ENCODE data around the gene SPRED1.
A peak's percentile ranks its signal among the peaks of the same experiment; 100 is the strongest.

SPRED1 gene

DNA sequence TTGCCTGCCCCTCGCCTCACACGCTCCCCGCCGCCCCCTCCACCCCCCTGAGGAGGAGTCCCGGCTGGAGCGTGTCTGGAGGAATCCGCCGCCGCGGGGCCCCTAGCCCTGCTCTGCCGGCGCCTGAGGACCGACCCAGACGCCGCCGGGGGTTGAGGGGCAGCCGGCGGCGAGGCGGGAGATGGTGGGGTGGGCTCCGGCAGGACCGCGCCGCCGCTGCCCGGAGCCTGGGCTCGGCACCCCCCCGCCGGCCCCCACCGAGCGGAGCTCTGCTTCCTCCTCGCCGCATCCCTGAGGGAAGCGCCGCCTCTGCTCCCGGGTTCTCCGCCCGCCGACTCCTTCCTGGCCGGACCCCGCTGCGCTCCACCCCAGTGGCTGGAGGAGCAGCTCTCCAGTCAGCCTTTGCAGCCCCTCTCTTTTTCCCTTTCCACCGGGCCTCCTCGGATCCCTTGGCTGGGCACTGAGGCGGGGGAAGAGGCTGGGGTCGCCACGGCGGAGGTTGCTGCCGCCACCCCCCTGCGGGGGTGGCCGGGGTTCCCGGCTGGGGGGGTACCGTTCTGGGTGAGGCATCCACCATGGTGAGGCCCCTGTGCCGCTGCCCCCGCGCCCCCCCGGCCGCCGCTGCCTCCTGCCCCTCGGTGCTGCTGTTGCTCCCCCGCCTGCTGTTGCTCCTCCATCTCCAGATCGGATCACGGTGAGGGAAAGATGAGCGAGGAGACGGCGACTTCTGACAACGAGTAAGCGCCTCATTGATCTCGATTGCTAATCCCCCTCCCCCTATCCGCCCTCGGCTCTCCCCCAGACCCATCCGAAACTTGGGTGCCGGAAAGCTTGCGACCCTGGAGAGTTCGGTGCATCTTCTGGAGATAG is at the start of gene SPRED1:
TSS of gene SPRED1 (plus strand) at position 356 of the 870 bp plus-strand sequence. CDS start at position 706, 350 bp downstream.
- no peak for DNase-seq

DNA sequence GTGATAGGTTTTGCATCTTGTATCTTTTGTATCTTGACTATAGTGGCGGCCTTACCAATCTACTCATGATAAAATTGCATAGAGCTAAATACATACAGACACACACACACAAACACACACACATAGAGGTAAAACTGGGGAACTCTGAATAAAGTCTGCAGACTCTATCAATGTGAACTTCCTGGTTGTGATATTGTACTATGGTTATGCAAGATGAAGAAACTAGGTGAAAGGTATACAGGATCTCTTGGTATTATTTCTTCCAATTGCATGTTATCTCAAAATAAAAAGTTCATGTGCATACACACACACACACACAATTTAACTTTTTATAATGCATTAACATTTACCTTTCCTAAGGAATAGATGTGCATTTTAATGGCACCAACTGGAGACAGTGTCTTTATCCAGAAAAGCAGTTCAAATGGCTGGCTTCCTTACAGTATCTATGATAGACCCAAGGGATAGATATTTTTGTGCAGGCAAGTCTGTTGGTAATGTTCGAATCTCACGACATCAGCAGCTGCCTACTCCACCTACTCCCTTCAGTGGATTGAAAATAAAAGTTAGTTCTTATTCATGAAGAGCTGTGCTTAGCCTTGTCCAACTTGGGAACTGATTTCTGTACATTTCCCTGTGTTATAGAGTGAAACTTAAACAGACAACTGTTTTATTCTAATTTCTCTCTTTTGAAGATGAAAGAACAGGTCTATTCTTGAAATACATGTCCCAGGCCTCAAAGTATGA is 46.9 kb upstream of the SPRED1 start:
- DNase-seq = no peak

DNA sequence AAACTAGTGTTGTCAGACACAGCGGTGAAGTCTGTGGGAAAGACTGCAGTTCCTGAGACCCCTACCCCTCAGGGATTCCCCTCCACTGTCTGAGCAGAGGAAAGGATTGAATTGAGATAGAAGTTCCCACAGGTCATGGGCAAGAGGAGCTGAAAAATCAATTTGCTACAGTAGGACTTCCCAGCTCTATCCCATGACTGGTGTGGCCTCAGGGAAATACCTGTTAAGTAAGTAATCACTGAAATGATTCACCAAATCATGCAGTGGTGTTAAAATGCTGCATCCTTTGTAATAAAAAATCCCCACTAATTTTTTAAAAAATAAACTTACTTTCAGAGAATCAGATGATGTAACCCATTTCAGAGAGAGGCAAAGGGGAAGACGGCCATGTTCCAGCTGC is 45.0 kb upstream of the SPRED1 start:
- DNase-seq = no peak

DNA sequence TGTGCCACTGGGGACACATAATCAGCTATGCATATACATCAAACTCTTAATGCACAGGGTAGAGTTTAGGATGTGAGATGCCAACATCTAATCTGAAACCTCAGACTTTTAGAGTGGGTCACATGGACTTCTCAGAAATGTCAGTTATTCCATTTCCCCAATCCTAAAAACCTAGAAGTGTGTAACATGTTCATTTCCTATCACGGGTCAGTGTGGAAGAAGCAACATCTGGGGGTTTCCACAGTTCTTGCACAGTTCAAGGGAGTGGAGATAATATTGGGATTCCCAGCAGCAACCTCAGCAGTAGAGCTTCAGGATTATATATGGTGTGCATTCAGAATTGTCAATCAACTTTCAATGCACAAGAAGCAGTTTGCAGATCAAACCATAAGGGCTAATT is 44.4 kb upstream of the SPRED1 start:
- DNase-seq = no peak

DNA sequence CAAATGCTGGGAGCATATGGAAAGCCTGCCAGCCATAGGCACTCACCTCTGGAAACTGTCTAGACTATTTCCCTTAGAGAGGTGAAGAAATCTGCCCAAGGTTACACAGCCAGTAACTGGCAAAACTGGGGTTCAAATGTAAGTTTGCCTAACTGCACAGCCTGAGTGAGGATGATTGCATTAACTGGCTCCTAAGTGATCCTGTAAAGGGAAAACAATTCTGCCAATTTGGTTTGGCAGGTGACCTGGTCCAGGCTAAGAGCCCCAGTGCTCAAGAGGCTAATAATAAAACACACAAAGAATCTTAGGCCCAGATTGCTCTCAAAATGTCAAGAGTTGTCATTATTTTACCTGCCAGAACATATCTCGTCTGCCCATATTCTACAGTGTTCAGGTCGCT is 43.9 kb upstream of the SPRED1 start:
- DNase-seq = peak; percentile 69

- DNase-seq = no peak
These were observed 41.4 kb upstream of the SPRED1 start for GRCh38 chr15:38211249-38211648.

GRCh38 chr15:38211811-38212210 is 40.8 kb upstream of the SPRED1 start:
- DNase-seq = no peak

GRCh38 chr15:38212729-38213351 is 39.8 kb upstream of the SPRED1 start:
- DNase-seq = no peak

DNA sequence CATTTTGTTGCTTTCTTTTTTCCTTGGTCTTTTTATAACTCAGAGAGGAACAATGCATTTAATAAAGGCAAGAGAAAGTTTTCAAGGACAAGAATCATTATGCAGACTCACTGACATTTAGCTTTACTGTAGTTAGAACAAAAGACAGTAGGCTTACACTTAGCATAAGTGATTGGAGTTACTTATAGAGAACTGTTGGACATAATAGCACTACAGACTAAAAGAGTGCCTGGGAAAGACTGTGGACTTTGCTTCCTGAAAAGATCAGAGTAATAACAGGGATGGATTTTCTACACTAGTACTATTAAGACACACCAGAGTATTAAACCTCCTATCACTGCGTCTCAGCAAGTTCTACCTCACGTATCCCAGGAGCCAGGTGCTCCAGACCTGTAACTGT is 39.3 kb upstream of the SPRED1 start:
- no peak for DNase-seq

- no peak for DNase-seq
These were observed 36.9 kb upstream of the SPRED1 start for GRCh38 chr15:38215707-38216106.

GRCh38 chr15:38216763-38217162 is 35.9 kb upstream of the SPRED1 start:
- DNase-seq = no peak

- no peak for DNase-seq
These were observed 35.4 kb upstream of the SPRED1 start for GRCh38 chr15:38217191-38217595.

DNA sequence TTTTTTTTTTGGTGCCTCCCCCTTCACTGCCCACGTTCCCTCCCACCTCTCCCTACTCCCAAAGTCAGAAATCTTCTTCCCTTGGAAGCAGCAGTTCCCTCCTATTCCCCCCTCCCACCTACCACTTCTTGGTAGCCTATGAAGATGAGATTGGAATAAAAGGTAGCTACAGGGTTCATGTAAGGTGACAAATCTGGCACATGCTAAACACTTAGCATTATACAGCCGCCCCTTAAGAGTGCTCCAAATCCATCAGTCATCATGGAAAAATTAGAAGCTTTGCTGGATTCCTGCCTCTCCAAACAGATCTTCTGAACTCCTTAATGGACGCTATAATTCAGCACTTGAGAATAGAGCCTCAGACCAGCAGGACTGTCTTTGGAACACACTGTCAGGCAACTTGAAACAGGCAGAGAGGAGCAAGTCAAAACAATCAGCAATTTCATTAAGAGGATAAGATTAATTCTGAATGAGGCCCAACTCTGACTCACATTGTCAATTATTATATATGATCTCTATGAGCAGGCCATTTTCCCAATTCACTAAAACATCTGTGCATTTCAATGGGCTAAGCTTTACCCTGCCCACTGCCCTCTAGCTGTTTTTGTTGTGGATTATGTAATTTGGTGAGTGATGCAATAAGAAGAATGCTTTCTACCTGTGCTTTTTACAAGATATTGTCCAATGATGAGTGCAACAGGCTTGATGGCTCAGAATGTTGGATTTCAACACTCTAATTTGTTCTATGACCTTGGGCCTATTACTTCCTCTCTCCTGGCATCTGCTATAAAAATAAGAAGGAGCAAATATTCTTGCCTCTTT is 34.6 kb upstream of the SPRED1 start:
- peak; percentile 58 for DNase-seq

- DNase-seq = no peak
These were observed 31.9 kb upstream of the SPRED1 start for GRCh38 chr15:38220606-38221273.

GRCh38 chr15:38224486-38224885 is 28.1 kb upstream of the SPRED1 start:
- DNase-seq = no peak

GRCh38 chr15:38225381-38225780 is 27.3 kb upstream of the SPRED1 start:
- no peak for DNase-seq

- DNase-seq = no peak
These were observed 25.9 kb upstream of the SPRED1 start for GRCh38 chr15:38226608-38227266.

DNA sequence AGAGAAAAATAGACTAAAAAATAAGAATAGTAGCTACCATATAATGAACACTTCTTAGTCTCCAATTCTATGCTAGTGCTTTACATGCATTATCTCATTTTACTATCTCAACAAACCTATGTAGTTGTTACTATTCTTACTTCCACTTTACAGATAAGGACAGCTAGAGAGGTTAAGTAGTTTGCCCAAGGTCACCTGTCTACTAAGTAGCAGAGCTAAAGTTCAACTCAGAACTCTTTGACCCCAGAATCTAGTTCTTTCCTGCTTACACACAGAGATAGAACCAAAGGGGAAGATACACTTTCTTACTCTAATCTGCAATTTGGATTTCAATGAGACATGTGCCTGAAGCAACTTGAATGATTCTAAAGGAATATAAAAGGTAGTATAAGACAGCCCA is 24.7 kb upstream of the SPRED1 start:
- DNase-seq = no peak

GRCh38 chr15:38228618-38229017 is 24.0 kb upstream of the SPRED1 start:
- DNase-seq = no peak

DNA sequence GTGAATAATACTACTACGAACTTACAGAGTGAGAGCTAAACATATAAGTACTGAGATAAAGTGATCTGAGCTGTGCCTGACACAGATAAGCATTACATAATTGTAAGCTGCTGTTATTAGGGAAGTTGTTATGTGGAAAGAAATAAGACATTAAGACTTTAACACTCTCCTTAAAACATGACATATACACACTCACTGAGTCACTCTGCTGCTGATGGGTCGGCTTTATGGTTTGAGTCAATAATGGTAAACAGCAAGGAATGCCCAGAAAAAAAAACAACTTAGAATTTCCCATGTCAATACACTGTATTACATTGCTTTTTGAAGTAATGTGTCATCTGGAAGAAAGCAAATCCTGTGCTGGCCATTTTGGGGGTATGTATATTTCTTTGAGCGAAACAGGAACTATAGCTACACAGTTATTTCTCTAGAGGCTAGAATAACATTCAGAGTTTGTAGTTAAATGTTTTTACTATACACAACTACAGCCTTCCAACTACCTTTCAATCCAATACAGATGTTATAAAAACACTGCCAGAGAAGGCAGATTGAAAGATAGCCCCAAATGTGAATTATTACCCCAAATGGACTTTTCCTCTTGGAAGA is 22.8 kb upstream of the SPRED1 start:
- no peak for DNase-seq

DNA sequence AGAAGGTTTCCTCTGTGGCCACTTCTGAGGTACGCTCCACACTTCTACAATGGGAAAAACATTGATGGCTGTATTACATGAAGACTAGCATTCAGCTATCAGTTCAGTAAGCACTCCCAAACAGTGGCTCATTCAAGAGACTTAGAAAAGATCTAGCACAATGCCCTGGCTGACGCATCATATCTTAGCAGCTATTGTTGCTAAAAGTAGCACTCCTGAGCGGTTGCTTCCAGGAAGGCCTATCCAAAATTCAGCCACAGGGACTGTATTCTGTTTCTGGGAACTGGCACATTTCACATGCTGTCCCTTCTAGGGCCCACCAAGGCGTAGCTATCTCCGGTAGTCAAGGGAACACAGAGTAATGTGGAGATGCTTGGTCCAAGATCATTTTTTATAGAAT is 21.2 kb upstream of the SPRED1 start:
- no peak for DNase-seq
